GM21367 (cell line): ENCODE results near the gene GPRASP3.
A peak's percentile ranks its signal among the peaks of the same experiment; 100 is the strongest.
"Not testable (repeated sequence)": the region's sequence is repeated elsewhere in the genome, so short reads cannot be mapped to it uniquely, and the experiment has no call there.

Source experiments
- ATAC-seq: cut with Tn5 transposase; IDR thresholded peaks from one replicate; pipeline ENCODE4 v1.9.1; 2021; ENCODE audit not compliant: unreplicated experiment

GPRASP3 gene, protein sequence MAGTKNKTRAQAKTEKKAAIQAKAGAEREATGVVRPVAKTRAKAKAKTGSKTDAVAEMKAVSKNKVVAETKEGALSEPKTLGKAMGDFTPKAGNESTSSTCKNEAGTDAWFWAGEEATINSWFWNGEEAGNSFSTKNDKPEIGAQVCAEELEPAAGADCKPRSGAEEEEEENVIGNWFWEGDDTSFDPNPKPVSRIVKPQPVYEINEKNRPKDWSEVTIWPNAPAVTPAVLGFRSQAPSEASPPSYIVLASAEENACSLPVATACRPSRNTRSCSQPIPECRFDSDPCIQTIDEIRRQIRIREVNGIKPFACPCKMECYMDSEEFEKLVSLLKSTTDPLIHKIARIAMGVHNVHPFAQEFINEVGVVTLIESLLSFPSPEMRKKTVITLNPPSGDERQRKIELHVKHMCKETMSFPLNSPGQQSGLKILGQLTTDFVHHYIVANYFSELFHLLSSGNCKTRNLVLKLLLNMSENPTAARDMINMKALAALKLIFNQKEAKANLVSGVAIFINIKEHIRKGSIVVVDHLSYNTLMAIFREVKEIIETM

GRCh38 chrX:102720237-102721168, at the start of gene GPRASP3:
Gene GPRASP3 (plus strand): TSS chrX:102720743. CDS start chrX:102748996, 28,253 bp downstream.
- peak; percentile 97 for ATAC-seq

GRCh38 chrX:102672856-102673255, 47.7 kb upstream of the GPRASP3 start:
- ATAC-seq: no peak

- not testable (repeated sequence) for ATAC-seq
Observed at GRCh38 chrX:102677479-102677878, 43.1 kb upstream of the GPRASP3 start.

DNA sequence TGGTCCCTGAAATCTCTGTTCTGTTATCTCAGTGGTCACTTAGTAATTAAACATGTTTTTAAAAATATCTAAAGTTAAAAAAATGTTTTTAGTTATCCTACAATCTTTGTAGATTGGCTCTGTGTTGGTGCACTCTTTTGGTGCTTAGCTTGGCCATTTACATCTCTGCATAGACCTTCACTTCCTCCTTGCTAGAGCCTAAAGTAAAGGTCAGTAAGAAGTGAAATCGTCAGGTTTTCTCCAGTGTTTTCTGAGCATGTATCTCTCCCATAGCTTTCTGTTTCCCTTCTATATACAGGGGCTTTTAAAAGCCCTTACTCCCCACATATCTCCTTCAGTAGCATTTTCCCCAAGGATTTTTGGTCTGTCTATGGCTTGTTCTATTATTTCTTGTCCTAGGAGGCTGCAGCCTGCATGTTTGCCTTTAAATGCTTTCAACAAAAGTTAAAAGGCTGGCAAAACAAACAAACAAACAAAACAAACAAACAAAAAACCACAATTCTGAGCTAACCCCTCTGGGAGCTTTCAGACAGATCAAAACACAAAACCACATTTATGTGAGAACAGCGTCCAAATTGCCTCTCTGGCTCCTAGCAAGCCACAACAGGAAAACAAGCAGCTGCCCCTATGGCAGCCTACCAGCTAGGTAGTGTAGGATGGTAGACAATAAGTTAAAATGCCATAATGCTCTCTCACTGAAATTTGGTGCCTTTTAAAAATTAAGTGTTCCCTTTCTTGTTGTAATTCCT, 35.6 kb upstream of the GPRASP3 start:
- no peak for ATAC-seq

DNA sequence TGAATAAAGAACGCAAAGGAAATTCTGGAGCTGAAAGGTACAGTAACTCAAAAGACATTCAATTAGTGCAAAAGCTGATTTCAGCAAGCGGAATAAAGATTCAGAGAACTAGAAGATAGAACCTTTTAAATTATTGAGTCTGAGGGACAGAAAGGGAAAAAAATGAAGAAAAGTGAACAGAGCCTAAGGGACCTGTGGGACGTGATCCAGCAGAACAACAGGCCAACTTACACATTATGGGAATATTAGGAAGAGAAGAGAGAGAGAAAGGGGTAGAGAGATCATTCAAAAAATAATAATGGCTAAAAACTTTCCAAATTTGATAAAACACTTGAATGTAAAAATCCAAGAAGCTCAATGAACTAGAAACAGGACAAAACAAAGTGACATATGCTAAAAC, 25.8 kb upstream of the GPRASP3 start:
- no peak for ATAC-seq

- no peak for ATAC-seq
Observed at GRCh38 chrX:102696306-102696705, 24.2 kb upstream of the GPRASP3 start.

- ATAC-seq: no peak
Observed at GRCh38 chrX:102697494-102697893, 23.0 kb upstream of the GPRASP3 start.

GRCh38 chrX:102708900-102709299, 11.6 kb upstream of the GPRASP3 start:
- no peak for ATAC-seq

DNA sequence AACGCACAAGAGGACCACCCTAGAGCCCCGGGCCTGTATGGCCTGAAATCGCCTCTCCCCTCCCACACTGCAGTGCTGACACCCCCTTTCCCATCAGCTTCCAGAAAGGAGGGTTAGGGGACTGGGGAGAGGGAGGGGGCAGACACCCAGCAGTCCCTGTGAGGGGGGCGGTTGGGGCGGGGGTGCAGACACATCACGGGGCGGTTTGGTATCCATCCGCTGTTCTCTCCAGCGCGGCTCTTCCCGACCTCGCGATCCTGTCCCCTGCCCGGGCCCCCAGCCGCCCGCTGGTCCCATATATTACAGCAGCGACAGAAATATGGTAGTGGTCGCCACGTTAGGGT, 8.7 kb upstream of the GPRASP3 start:
- ATAC-seq: no peak

GRCh38 chrX:102712216-102712966, 8.2 kb upstream of the GPRASP3 start, which contains the start of gene GPRASP2:
Gene GPRASP2 (plus strand): TSS chrX:102712448. CDS start chrX:102714870, 2,422 bp downstream.
- no peak for ATAC-seq

- no peak for ATAC-seq
Observed at GRCh38 chrX:102712981-102713625, 7.4 kb upstream of the GPRASP3 start.

DNA sequence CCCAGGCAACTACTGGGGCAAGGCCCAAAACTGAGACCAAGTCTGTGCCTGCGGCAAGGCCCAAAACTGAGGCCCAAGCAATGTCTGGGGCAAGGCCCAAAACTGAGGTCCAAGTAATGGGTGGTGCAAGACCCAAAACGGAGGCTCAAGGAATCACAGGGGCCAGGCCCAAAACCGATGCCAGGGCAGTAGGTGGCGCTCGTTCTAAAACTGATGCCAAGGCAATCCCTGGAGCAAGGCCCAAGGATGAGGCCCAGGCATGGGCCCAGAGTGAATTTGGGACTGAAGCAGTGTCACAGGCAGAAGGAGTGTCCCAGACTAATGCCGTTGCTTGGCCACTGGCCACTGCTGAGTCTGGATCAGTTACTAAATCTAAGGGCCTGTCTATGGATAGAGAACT, 5.5 kb upstream of the GPRASP3 start:
- no peak for ATAC-seq

DNA sequence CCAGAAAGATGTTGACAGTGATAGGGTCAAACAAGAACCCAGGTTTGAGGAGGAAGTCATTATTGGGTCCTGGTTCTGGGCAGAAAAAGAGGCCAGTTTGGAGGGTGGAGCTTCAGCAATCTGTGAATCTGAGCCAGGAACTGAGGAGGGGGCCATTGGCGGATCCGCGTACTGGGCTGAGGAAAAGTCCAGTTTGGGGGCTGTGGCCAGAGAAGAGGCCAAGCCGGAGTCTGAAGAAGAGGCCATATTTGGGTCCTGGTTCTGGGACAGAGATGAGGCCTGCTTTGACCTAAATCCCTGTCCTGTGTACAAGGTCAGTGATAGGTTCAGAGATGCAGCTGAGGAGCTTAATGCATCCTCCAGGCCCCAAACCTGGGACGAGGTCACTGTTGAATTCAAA, 4.6 kb upstream of the GPRASP3 start:
- ATAC-seq: no peak

DNA sequence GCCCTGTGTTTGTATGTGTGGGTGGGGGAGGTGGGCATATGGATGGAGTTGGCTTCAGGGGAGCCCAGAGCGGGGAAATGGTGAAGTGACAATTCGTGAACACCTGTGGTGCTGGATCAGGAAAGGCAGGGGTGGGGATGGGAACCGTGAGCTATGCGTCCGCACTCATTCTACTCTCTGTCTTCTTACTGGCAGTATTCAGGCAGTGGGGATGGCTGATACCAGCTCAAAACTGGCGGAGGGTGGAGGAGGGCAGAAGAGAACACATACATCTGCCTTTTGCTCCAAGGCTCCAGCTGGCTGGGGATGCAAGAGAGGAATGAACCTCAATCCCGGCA, 595 bp downstream of the GPRASP3 start:
- not testable (repeated sequence) for ATAC-seq

DNA sequence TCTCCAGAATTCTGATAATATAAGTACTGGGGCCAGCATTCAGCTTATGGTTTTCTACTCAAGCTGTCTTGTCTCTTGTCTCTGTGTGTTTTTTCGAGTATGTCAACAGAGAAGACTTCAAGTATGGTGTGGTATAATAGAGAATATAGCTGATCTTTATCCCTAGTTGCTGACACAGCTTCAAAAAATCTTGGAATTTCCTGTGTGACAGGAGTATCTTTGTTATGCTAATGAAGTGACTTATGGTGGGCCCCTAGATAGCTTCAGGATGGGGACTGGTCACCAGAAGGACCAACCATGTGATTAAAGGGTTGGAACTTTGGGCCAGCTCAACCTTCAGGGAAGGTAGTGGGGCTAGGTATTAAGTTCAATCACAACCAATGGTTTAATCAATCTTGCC, 2.9 kb downstream of the GPRASP3 start:
- ATAC-seq: no peak

DNA sequence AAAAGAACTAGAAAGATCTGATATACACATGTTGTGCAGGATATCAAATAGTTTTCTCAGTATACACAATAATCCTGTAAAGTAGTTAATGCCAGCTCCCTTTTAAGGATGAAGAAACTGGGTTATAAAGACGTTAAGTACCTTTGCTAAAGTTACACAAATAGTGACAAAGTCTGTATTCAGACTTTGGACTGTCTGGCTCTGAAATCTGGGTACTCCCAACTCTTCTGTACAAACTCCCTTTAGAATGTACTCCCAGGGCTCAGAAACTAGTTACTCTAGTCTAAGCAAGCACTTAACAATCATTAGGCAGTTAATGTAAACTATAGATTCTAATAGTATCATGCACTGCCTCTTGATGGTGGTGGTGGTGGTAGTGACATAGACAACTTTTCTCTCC, 7.2 kb downstream of the GPRASP3 start:
- no peak for ATAC-seq

GRCh38 chrX:102728646-102729045, 8.1 kb downstream of the GPRASP3 start:
- no peak for ATAC-seq

GRCh38 chrX:102739657-102740056, 19.1 kb downstream of the GPRASP3 start:
- ATAC-seq: no peak

GRCh38 chrX:102744307-102744706, 23.8 kb downstream of the GPRASP3 start:
- no peak for ATAC-seq

- ATAC-seq: peak; percentile 17
Observed at GRCh38 chrX:102745513-102745856, 24.9 kb downstream of the GPRASP3 start.
